LNCAP (cell line): ENCODE measurements around the gene DCTD.

Experiments used
- CTCF ChIP-seq: fragments of 450-650 bp; IDR thresholded peaks from 2 replicates; pipeline ENCODE4 v1.5.1; 2017; ENCODE audit warnings: mild to moderate bottlenecking

DCTD gene

GRCh38 chr4:182908124-182908523 is 9.1 kb downstream of the DCTD start:
- no peak for TF ChIP-seq CTCF

DNA sequence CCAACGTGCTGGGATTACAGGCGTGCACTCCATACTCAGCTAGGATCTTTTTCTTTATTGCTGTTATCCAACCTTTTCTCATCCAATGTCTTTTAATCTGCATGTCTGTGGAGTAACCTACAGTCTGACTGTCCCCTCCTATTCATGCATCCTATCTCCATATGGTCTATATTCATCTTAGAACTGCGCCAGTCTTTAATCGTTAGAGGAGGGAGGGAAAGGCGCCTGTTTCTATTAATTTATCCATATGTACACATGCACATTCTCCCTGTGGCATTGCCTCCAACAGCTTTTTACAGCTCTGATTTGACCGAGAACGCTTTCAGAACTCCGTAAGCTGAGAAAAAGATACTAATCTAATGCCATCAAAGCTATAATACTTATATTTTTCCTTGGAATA is 9.8 kb downstream of the DCTD start:
- no peak for TF ChIP-seq CTCF

- TF ChIP-seq CTCF = no peak
Observed at GRCh38 chr4:182906786-182907185, 10.4 kb downstream of the DCTD start.

GRCh38 chr4:182905038-182905437 is 12.1 kb downstream of the DCTD start:
- no peak for TF ChIP-seq CTCF

GRCh38 chr4:182904211-182904761 is 12.9 kb downstream of the DCTD start:
- no peak for TF ChIP-seq CTCF

GRCh38 chr4:182903013-182903412 is 14.2 kb downstream of the DCTD start:
- no peak for TF ChIP-seq CTCF

- TF ChIP-seq CTCF = no peak
Observed at GRCh38 chr4:182901337-182901736, 15.8 kb downstream of the DCTD start.

DNA sequence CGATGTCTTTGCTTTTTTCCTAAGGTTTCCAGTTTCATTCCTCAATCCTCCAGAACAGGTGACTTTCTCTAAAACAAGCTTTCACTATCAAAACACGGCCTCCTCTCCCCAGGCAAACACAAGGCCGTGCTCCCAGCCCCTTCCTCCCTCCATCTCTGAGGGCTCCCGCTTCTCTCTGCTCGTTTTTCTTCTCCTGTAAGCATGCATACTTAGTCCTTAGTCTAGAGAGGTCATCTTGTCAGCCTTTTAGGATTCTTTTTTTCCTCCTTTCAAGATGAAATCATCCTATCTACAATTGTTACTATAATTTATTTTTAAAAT is 18.7 kb downstream of the DCTD start:
- no peak for TF ChIP-seq CTCF
